Smooth muscle cell (in vitro differentiated cells): ENCODE data around the gene CD300LD. TPM values are rescaled to one million over a fixed set of nuclear protein-coding genes. Genes with fewer than 3 reads are reported as not detected.
"Not testable (repeated sequence)": the region's sequence is repeated elsewhere in the genome, so short reads cannot be mapped to it uniquely, and the experiment has no call there.

ENCODE experiments used
- DNase-seq: peaks from one replicate; lab custom pipeline; 2025; ENCODE audit not compliant: unreplicated experiment; lab: John Stamatoyannopoulos, UW
- H2AFZ ChIP-seq: fragments of 200-600 bp; sonication (generic); 2 replicates; pipeline ENCODE4 v1.6.0; 2016; ENCODE audit warnings: antibody characterized with exemption, low read depth, mild to moderate bottlenecking
- H3F3A ChIP-seq: fragments of 200-600 bp; sonication (generic); 2 replicates; pipeline ENCODE4 v1.6.0; 2017; ENCODE audit warnings: antibody characterized with exemption, low read depth
- H3K27ac ChIP-seq: fragments of 200-600 bp; sonication (generic); 2 replicates; pipeline ENCODE4 v1.5.1; 2016; ENCODE audit warnings: low read depth, mild to moderate bottlenecking
- H3K27me3 ChIP-seq: fragments of 200-600 bp; sonication (generic); 2 replicates; pipeline ENCODE4 v1.6.1; 2016; ENCODE audit warnings: low read depth, mild to moderate bottlenecking
- H3K36me3 ChIP-seq: fragments of 200-600 bp; sonication (generic); 2 replicates; pipeline ENCODE4 v1.5.1; 2016; ENCODE audit warnings: low read depth
- H3K4me1 ChIP-seq: fragments of 200-600 bp; sonication (generic); 2 replicates; pipeline ENCODE4 v1.5.1; 2016; ENCODE audit warnings: low read depth
- H3K4me2 ChIP-seq: fragments of 200-600 bp; sonication (generic); 2 replicates; pipeline ENCODE4 v1.6.0; 2016; ENCODE audit warnings: mild to moderate bottlenecking
- H3K4me3 ChIP-seq: fragments of 200-600 bp; sonication (generic); 2 replicates; pipeline ENCODE4 v1.5.1; 2016; ENCODE audit warnings: mild to moderate bottlenecking
- H3K79me2 ChIP-seq: fragments of 200-600 bp; sonication (generic); 2 replicates; pipeline ENCODE4 v1.6.0; 2016; ENCODE audit warnings: low read depth, mild to moderate bottlenecking
- H3K9ac ChIP-seq: fragments of 200-600 bp; sonication (generic); 2 replicates; pipeline ENCODE4 v1.6.0; 2016; ENCODE audit warnings: low read depth
- H3K9me3 ChIP-seq: fragments of 200-600 bp; sonication (generic); replicated peaks from 2 replicates; pipeline ENCODE4 v1.5.1; 2016; ENCODE audit warnings: low read depth
- H4K20me1 ChIP-seq: fragments of 200-600 bp; sonication (generic); 2 replicates; pipeline ENCODE4 v1.6.0; 2016; ENCODE audit warnings: low read depth
- CTCF ChIP-seq: fragments of 200-600 bp; sonication (generic); IDR thresholded peaks from 2 replicates; pipeline ENCODE4 v1.5.1; 2017; ENCODE audit warnings: borderline replicate concordance, mild to moderate bottlenecking, antibody characterized with exemption; ENCODE audit not compliant: insufficient read depth, poor library complexity, severe bottlenecking
- WGBS: methylation state at CpG from one replicate; pipeline ENCODE4 v1.1.7; 2016; ENCODE audit warnings: low lambda C conversion rate; 5-methylcytosine and 5-hydroxymethylcytosine counted together
- polyA plus RNA-seq: library from polyadenylated mRNA; unstranded; fragments of >200 nt; fragmentation: Nextera tagmentation; extraction: Ambion mirVana; gene quantifications from 2 replicates; pipeline ENCODE4 v1.2.1, GENCODE V29; 2016
- total RNA-seq: library from RNA; depleted of rRNA; stranded (reverse); fragments of >200 nt; gene quantifications from 2 replicates; pipeline ENCODE4 v1.2.3, GENCODE V29; 2014

CD300LD gene
- total and polyA plus RNA-seq, 2 experiments from 2014 or later: not detected

- H3K9me3 ChIP-seq: no peaks in the 10 kb centered on the region
- no peaks in the 10 kb centered on the region for H3K36me3 ChIP-seq
- no peaks in the 10 kb centered on the region for H3F3A ChIP-seq
- no peak overlapping the region for H3K4me3 ChIP-seq
- H2AFZ ChIP-seq: no peak overlapping the region
- WGBS: 82% methylated on average over 7 of the region's 7 CpGs
- DNase-seq: no peak
- H3K4me2 ChIP-seq: no peak overlapping the region
- no peaks in the 10 kb centered on the region for H4K20me1 ChIP-seq
- no peaks in the 10 kb centered on the region for H3K4me1 ChIP-seq
- no peaks in the 10 kb centered on the region for H3K79me2 ChIP-seq
- no peak overlapping the region for H3K27ac ChIP-seq
- H3K9ac ChIP-seq: no peak overlapping the region
- TF ChIP-seq CTCF: no peak
- H3K27me3 ChIP-seq: no peaks in the 10 kb centered on the region
Observed at GRCh38 chr17:74579900-74580299, 12.2 kb downstream of the CD300LD start.

- Histone ChIP-seq H3K9me3 (no peaks in the 10 kb centered on the region), H3K27ac (no peak overlapping the region), H3F3A (no peaks in the 10 kb centered on the region), H2AFZ (no peak overlapping the region), H3K4me1 (no peaks in the 10 kb centered on the region), H3K27me3 (no peaks in the 10 kb centered on the region), H3K79me2 (no peaks in the 10 kb centered on the region), H3K4me3 (no peak overlapping the region), H3K36me3 (no peaks in the 10 kb centered on the region), H3K4me2 (no peak overlapping the region), H4K20me1 (no peaks in the 10 kb centered on the region), H3K9ac (no peak overlapping the region)
- no peak for DNase-seq
- 92% methylated on average over 9 of the region's 9 CpGs for WGBS
- TF ChIP-seq CTCF: no peak
Observed at GRCh38 chr17:74578979-74579378, 13.1 kb downstream of the CD300LD start.

GRCh38 chr17:74574489-74575142 is 17.5 kb downstream of the CD300LD start:
- H3K79me2 ChIP-seq: no peaks in the 10 kb centered on the region
- no peak for DNase-seq
- peaks cover 6% of the 10 kb centered on the region for H3K4me1 ChIP-seq
- TF ChIP-seq CTCF: no peak
- H3K36me3 ChIP-seq: no peaks in the 10 kb centered on the region
- no peaks in the 10 kb centered on the region for H3K27me3 ChIP-seq
- H3F3A ChIP-seq: peaks cover 6% of the 10 kb centered on the region
- H3K9ac ChIP-seq: no peak overlapping the region
- no peak overlapping the region for H3K27ac ChIP-seq
- H3K9me3 ChIP-seq: no peaks in the 10 kb centered on the region
- no peak overlapping the region for H3K4me3 ChIP-seq
- WGBS: 85% methylated on average over 5 of the region's 5 CpGs
- no peak overlapping the region for H2AFZ ChIP-seq
- no peaks in the 10 kb centered on the region for H4K20me1 ChIP-seq
- no peak overlapping the region for H3K4me2 ChIP-seq

GRCh38 chr17:74573635-74574034 is 18.4 kb downstream of the CD300LD start:
- not testable (repeated sequence) for DNase-seq
- peaks cover 10% of the 10 kb centered on the region for H3F3A ChIP-seq

More at GRCh38 chr17:74573635-74574034, 18.4 kb downstream of the CD300LD start:
- H3K4me1 ChIP-seq, H3K4me3 ChIP-seq, H2AFZ ChIP-seq, H3K4me2 ChIP-seq, H3K27ac ChIP-seq, H3K27me3 ChIP-seq, H3K9ac ChIP-seq, H3K36me3 ChIP-seq, H3K9me3 ChIP-seq, H3K79me2 ChIP-seq, H4K20me1 ChIP-seq: not testable (repeated sequence)
